GM19239 (cell line): ENCODE data around the gene CEP85L.

ENCODE experiments used
- DNase-seq: peaks from one replicate; pipeline ENCODE4 v3.0.0; 2011; ENCODE audit warnings: low spot score; ENCODE audit not compliant: insufficient read length
- FAIRE-seq: peaks from 2 replicates; lab custom pipeline; 2011; peaks lifted over from hg19 to GRCh38; lab: Jason Lieb, UNC

Gene CEP85L

GRCh38 chr6:118586746-118587485, 64.5 kb downstream of the CEP85L start:
- no peak for DNase-seq
- peak; percentile 11 for FAIRE-seq

- FAIRE-seq (no peak), DNase-seq (no peak)
Measured at GRCh38 chr6:118584911-118585310, 66.5 kb downstream of the CEP85L start.

- DNase-seq (no peak), FAIRE-seq (no peak)
Measured at GRCh38 chr6:118581489-118581959, 69.9 kb downstream of the CEP85L start.

GRCh38 chr6:118580585-118581419, 70.6 kb downstream of the CEP85L start:
- FAIRE-seq (peak; percentile 54), DNase-seq (peak; percentile 9)

GRCh38 chr6:118579786-118580185, 71.6 kb downstream of the CEP85L start:
- DNase-seq = no peak
- FAIRE-seq = no peak

GRCh38 chr6:118578617-118579016, 72.8 kb downstream of the CEP85L start:
- no peak for FAIRE-seq
- no peak for DNase-seq

- FAIRE-seq = no peak
Measured at GRCh38 chr6:118577972-118578371, 73.4 kb downstream of the CEP85L start.

GRCh38 chr6:118574051-118574865, 77.1 kb downstream of the CEP85L start:
- DNase-seq (no peak), FAIRE-seq (no peak)

More at GRCh38 chr6:118577972-118578371, 73.4 kb downstream of the CEP85L start:
- no peak for DNase-seq

GRCh38 chr6:118571121-118571520, 80.3 kb downstream of the CEP85L start:
- DNase-seq = no peak
- FAIRE-seq = no peak

- FAIRE-seq (no peak), DNase-seq (no peak)
Measured at GRCh38 chr6:118569498-118569897, 81.9 kb downstream of the CEP85L start.

- DNase-seq (no peak), FAIRE-seq (no peak)
Measured at GRCh38 chr6:118567974-118568373, 83.4 kb downstream of the CEP85L start.

GRCh38 chr6:118565311-118565960, 86.0 kb downstream of the CEP85L start:
- FAIRE-seq = peak; percentile 98
- peak; percentile 26 for DNase-seq

- no peak for FAIRE-seq
- DNase-seq = no peak
Measured at GRCh38 chr6:118562959-118563358, 88.4 kb downstream of the CEP85L start.

- FAIRE-seq (no peak), DNase-seq (no peak)
Measured at GRCh38 chr6:118562248-118562647, 89.1 kb downstream of the CEP85L start.

GRCh38 chr6:118559659-118560058, 91.7 kb downstream of the CEP85L start:
- DNase-seq = no peak
- no peak for FAIRE-seq

- DNase-seq (no peak), FAIRE-seq (peak; percentile 66)
Measured at GRCh38 chr6:118558464-118559217, 92.8 kb downstream of the CEP85L start.

GRCh38 chr6:118554698-118555097, 96.7 kb downstream of the CEP85L start:
- FAIRE-seq = no peak

GRCh38 chr6:118553132-118553531, 98.3 kb downstream of the CEP85L start:
- FAIRE-seq (no peak), DNase-seq (no peak)

More at GRCh38 chr6:118554698-118555097, 96.7 kb downstream of the CEP85L start:
- DNase-seq = no peak
